ENCODE results near the gene SLC2A3.
"Not testable (repeated sequence)": the region's sequence is repeated elsewhere in the genome, so short reads cannot be mapped to it uniquely, and the experiment has no call there.

SLC2A3 gene

DNA sequence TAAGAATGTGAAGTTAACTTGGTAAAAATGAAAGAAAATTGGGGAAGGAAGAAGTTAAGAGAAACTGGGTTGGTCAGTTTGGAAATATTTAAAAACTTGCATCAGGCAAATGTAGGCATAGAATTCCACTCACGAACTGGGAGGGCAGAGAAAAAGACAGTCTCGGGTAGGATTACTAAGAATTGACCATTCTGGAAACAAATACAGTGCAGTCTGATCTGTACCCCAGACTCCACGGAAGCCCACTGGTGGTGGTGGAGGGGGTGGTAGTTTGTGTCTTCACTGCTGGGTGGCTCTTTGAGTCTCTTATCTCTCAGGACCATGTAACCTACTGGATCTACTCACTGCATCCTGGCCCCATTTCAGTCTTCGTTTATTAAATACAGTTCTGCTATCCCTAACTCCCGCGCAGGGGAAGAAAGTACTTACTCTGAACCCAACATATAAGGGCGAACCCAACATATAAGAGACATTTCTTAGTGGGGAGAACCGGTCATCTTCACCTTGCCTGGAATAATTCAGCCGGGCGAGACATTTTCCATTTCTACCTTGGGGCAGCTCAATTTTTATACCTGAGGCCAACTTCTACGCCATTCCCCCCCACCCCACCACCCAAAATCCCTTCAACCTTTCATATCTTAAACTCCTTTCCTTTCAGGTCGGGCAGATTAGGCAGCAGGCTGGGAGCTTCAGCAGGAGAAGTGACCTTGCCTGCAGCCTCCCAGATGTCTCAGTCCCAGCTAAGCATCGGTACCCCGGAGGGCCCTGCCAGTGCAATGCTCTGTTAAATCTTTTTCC lies 1.7 kb downstream of the SLC2A3 start:
- ChIA-PET CTCF (interaction anchor here (0.8 to 2.9 kb wide), 8 partner anchors 11 to 73 kb away, joined by 3 to 23 read pairs (median 6); no protein-coding TSS in a partner anchor), POLR2A (interaction anchor here (1.3 to 6.2 kb wide), 2 partner anchors 26 to 36 kb away, joined by 6 to 43 read pairs; no protein-coding TSS in a partner anchor)
- DNase-seq (ENCODE audit: extremely low spot score): no peak
- TF ChIP-seq, protein P1, sequence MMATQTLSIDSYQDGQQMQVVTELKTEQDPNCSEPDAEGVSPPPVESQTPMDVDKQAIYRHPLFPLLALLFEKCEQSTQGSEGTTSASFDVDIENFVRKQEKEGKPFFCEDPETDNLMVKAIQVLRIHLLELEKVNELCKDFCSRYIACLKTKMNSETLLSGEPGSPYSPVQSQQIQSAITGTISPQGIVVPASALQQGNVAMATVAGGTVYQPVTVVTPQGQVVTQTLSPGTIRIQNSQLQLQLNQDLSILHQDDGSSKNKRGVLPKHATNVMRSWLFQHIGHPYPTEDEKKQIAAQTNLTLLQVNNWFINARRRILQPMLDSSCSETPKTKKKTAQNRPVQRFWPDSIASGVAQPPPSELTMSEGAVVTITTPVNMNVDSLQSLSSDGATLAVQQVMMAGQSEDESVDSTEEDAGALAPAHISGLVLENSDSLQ (IDR thresholded peaks at IDR 0.05): no peak
- no peak for TF ChIP-seq SP1 (IDR thresholded peaks at IDR 0.05)
- TF ChIP-seq HDGF (IDR thresholded peaks at IDR 0.05; ENCODE audit: borderline replicate concordance): no peak
- TF ChIP-seq CTBP1 (IDR thresholded peaks at IDR 0.05; ENCODE audit: borderline replicate concordance): no peak
- TF ChIP-seq ZNF384 (IDR thresholded peaks at IDR 0.05): no peak
- TF ChIP-seq L3MBTL2 (conservative IDR thresholded peaks at IDR 0.05): no peak
- TF ChIP-seq TARDBP (IDR thresholded peaks at IDR 0.05): no peak
- no peak for TF ChIP-seq FOXM1 (IDR thresholded peaks at IDR 0.05; ENCODE audit: borderline replicate concordance)
- no peak for TF ChIP-seq LEF1 (IDR thresholded peaks at IDR 0.05; ENCODE audit: borderline replicate concordance)

DNA sequence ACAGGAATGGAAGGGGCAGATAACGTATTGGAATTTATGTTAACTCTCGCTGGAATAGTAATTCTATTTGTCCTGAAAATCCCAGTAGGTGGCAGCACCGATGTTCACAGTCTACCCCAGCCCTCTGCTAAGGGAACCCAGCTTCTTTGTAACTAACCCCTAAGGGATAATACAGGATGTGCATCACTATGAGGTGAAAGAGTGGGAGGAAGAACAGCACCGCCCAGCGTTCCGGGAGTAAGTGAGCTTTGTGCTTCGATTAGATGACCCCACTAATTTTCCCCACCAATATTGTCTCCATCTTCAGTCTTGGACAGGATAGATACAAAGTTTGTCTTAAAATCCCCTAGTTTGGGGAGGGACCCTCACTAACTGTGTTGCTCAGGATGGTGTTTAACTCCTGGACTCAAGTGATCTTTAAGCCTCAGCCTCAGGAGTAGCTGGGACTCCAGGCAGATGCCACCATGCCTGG lies 2.7 kb downstream of the SLC2A3 start:
- TF ChIP-seq FOXA1 (IDR thresholded peaks at IDR 0.05) (no peak), ZNF384 (IDR thresholded peaks at IDR 0.05) (no peak)
- POLR2A ChIA-PET: interaction anchor here (1.0 to 6.2 kb wide), 5 partner anchors 27 to 101 kb away, joined by 3 to 43 read pairs (median 4); no protein-coding TSS in a partner anchor
- CTCF ChIA-PET: interaction anchor here (0.5 to 2.9 kb wide), 23 partner anchors 11 to 290 kb away, joined by 3 to 23 read pairs (median 4); no protein-coding TSS in a partner anchor
- peak; percentile 73 for DNase-seq (ENCODE audit: extremely low spot score)

GRCh38 chr12:7932599-7933240 lies 3.3 kb downstream of the SLC2A3 start:
- ChIA-PET POLR2A (interaction anchor here (1.0 to 6.2 kb wide), 5 partner anchors 28 to 101 kb away, joined by 3 to 43 read pairs (median 4); no protein-coding TSS in a partner anchor), CTCF (interaction anchor here (0.5 to 2.9 kb wide), 18 partner anchors 10 to 289 kb away, joined by 3 to 23 read pairs (median 4); no protein-coding TSS in a partner anchor)
- not testable (repeated sequence) for DNase-seq (ENCODE audit: extremely low spot score)
- TF ChIP-seq, protein P1 (IDR thresholded peaks at IDR 0.05): peak; percentile 59; the same call in 1 of the 2 replicates

DNA sequence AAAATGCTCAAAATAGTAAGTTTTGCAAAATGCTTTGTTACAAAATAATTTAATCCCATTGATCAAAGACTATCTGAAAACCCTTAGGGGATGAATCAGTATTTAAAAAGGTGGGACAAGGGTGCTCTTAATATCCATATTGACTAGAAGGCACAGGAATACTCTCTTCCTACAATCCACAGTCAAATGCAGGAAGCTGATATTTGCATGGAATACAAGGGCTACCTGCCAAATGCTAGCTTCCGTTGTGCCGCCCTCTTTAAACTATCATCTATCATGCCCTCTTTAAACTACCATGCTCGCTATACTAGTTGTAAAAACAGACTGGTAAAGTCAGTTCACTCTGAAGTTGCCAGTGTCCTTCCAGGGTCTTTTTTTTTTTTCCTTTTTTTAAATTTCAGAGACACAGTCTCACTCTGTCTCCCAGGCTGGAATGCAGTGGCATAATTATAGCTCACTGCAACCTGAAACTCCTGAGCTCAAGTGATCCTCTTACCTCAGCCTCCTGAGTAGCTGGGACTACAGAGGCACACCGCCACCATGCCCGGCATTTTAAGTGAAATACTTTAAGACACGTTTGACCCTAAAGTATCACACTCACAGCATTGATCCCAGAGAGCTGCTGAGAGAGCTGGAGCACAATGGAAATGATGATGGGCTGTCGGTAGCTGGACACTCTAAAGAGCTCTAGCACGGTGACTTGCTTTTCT lies 6.7 kb downstream of the SLC2A3 start:
- DNase-seq (ENCODE audit: extremely low spot score): no peak
- POLR2A ChIA-PET: no interaction called here
- TF ChIP-seq SP1 (IDR thresholded peaks at IDR 0.05) (no peak), BHLHE40 (IDR thresholded peaks at IDR 0.05; ENCODE audit: borderline replicate concordance) (no peak), L3MBTL2 (conservative IDR thresholded peaks at IDR 0.05) (no peak), ELF4 (IDR thresholded peaks at IDR 0.05) (no peak), FOXM1 (IDR thresholded peaks at IDR 0.05; ENCODE audit: borderline replicate concordance) (no peak), CTBP1 (IDR thresholded peaks at IDR 0.05; ENCODE audit: borderline replicate concordance) (no peak), SUZ12 (IDR thresholded peaks at IDR 0.05) (no peak), FOXA1 (IDR thresholded peaks at IDR 0.05) (no peak), ZNF384 (IDR thresholded peaks at IDR 0.05) (no peak)
- TF ChIP-seq, protein P1 (IDR thresholded peaks at IDR 0.05): no peak
- CTCF ChIA-PET: no interaction called here

DNA sequence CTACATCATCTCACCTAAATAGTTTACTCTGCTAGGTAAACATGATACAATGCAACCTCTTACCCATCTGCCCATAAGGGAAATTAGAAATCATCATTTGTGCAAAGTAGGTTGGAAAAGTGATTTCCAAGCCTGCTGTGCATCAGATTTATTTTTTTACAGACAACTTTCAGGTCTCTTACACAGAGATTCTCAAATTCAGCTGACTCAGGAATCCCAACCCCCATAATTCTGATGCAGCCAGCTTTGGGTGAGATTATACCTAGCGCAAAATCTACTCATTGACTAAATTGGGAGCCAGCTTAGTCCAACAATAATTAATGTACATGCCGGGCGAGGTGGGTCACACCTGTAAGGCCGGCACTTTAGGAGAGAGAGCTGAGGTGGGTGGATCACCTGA lies 8.5 kb downstream of the SLC2A3 start:
- CTCF ChIA-PET: no interaction called here

GRCh38 chr12:7926068-7926666 lies 9.8 kb downstream of the SLC2A3 start:
- POLR2A ChIA-PET; DNase-seq (ENCODE audit: extremely low spot score); CTCF ChIA-PET: not testable (repeated sequence)

More for the DNA sequence above, 8.5 kb downstream of the SLC2A3 start:
- no peak for DNase-seq (ENCODE audit: extremely low spot score)
- POLR2A ChIA-PET: no interaction called here
- no peak for TF ChIP-seq FOXA1 (IDR thresholded peaks at IDR 0.05)
- no peak for TF ChIP-seq ELF4 (IDR thresholded peaks at IDR 0.05)
- no peak for TF ChIP-seq ARNT (IDR thresholded peaks at IDR 0.05)
